ENCODE measurements around the gene SLCO1B3. TPM values are rescaled to one million over a fixed set of nuclear protein-coding genes. Genes with fewer than 3 reads are reported as not detected.

Gene SLCO1B3
- total RNA-seq, 1 experiment from 2014 or later: not detected

- Histone ChIP-seq H2BK20ac (ENCODE audit: low read depth, low read length, poor library complexity, severe bottlenecking) (no peak overlapping the region), H2BK12ac (ENCODE audit: insufficient read length, low read depth, low read length) (no peak overlapping the region), H3K23ac (ENCODE audit: insufficient read length, low read depth, low read length) (no peak overlapping the region), H3K4me2 (ENCODE audit: insufficient read depth, insufficient read length, low read length) (no peak overlapping the region), H2AFZ (ENCODE audit: low read length) (no peak overlapping the region), H3K18ac (ENCODE audit: insufficient read length, low read depth, low read length) (no peak overlapping the region), H4K5ac (ENCODE audit: insufficient read length, low read depth, low read length) (no peak overlapping the region), H3K79me1 (ENCODE audit: insufficient read depth, low read depth, low read length, poor library complexity, severe bottlenecking) (no peaks in the 10 kb centered on the region), H3K9me3 (ENCODE audit: control insufficient read depth, low read depth, low read length) (no peaks in the 10 kb centered on the region), H2BK5ac (ENCODE audit: insufficient read length, low read length) (no peak overlapping the region), H2BK120ac (ENCODE audit: low read depth, low read length, poor library complexity, severe bottlenecking) (no peak overlapping the region), H4K20me1 (ENCODE audit: control insufficient read depth, insufficient read depth, insufficient read length) (no peaks in the 10 kb centered on the region), H3K79me2 (ENCODE audit: insufficient read depth, low read length) (no peaks in the 10 kb centered on the region), H3K14ac (ENCODE audit: insufficient read depth, low read length) (no peak overlapping the region), H3K23me2 (ENCODE audit: insufficient read length, low read depth, low read length, poor library complexity, severe bottlenecking) (no peaks in the 10 kb centered on the region), H3K56ac (ENCODE audit: insufficient read length, low read depth, low read length) (no peak overlapping the region), H3K27ac (ENCODE audit: insufficient read length, low read depth, low read length) (no peak overlapping the region), H3T11ph (ENCODE audit: low read length) (no peak overlapping the region), H4K91ac (ENCODE audit: insufficient read length, low read depth, low read length) (no peak overlapping the region), H3K27me3 (ENCODE audit: insufficient read depth, low read length) (no peaks in the 10 kb centered on the region), H3K9ac (ENCODE audit: extremely low read depth, insufficient read length, low read length) (no peak overlapping the region), H3K4ac (ENCODE audit: low read depth, low read length) (no peak overlapping the region), H2AK5ac (ENCODE audit: insufficient read length, low read length) (no peak overlapping the region), H2BK15ac (ENCODE audit: low read depth, low read length) (no peak overlapping the region), H4K8ac (replicated peaks; ENCODE audit: insufficient read length, low read depth, low read length) (no peak overlapping the region), H3K4me1 (ENCODE audit: insufficient read depth, low read length) (no peaks in the 10 kb centered on the region)
- Mint-ChIP-seq H3K27me3 (ENCODE audit: low read depth) (no peaks in the 10 kb centered on the region), H3K4me1 (no peaks in the 10 kb centered on the region), H3K9me3 (peaks cover 22 to 24% of the 10 kb centered on the region in 2 experiments; a peak in 4 of 5 replicates), H3K4me3 (no peak overlapping the region), H3K27ac (no peak overlapping the region), H3K36me3 (ENCODE audit: insufficient read depth in 1 of 3, low read depth in 3 of 3) (peaks cover 2 to 9% (median 5%) of the 10 kb centered on the region in 3 experiments; a peak in 5 of 7 replicates)
- no peak for DNase-seq
- TF ChIP-seq, protein P1, sequence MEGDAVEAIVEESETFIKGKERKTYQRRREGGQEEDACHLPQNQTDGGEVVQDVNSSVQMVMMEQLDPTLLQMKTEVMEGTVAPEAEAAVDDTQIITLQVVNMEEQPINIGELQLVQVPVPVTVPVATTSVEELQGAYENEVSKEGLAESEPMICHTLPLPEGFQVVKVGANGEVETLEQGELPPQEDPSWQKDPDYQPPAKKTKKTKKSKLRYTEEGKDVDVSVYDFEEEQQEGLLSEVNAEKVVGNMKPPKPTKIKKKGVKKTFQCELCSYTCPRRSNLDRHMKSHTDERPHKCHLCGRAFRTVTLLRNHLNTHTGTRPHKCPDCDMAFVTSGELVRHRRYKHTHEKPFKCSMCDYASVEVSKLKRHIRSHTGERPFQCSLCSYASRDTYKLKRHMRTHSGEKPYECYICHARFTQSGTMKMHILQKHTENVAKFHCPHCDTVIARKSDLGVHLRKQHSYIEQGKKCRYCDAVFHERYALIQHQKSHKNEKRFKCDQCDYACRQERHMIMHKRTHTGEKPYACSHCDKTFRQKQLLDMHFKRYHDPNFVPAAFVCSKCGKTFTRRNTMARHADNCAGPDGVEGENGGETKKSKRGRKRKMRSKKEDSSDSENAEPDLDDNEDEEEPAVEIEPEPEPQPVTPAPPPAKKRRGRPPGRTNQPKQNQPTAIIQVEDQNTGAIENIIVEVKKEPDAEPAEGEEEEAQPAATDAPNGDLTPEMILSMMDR (conservative IDR thresholded peaks at IDR 0.05): no peak
- WGBS (ENCODE audit: extremely low coverage, insufficient read length, low lambda C conversion rate): no CpG with 5 or more reads among the region's 4 CpGs
These were observed 153.3 kb downstream of the SLCO1B3 start for GRCh38 chr12:20963762-20964161.

Other genes starting within 250 kb of the SLCO1B3 start
- not detected in 2 replicates for gene SLCO1C1, start 115.4 kb upstream of the SLCO1B3 start, total RNA-seq (2021)

Data from H9 (cell line).